Testis (tissue), 3 donors: ENCODE data around the gene LCOR. TPM values are rescaled to one million over a fixed set of nuclear protein-coding genes. Genes with fewer than 3 reads are reported as not detected.

Experiments used
- DNase-seq: peaks from one replicate; pipeline ENCODE4 v3.0.0-alpha.2; 2019
- H3K27ac ChIP-seq, 2 donors: fragments of 200-600 bp; sonication (generic); one replicate each; pipeline ENCODE4 v1.5.1; 2019
- H3K27me3 ChIP-seq: fragments of 200-600 bp; sonication (generic); one replicate; pipeline ENCODE4 v1.5.1; 2019
- H3K36me3 ChIP-seq: fragments of 200-600 bp; sonication (generic); one replicate; pipeline ENCODE4 v1.5.1; 2017; ENCODE audit warnings: low read depth; ENCODE audit errors: missing control alignments
- H3K4me1 ChIP-seq: fragments of 200-600 bp; sonication (generic); one replicate; pipeline ENCODE4 v1.5.1; 2019
- H3K4me3 ChIP-seq, 2 donors: fragments of 200-600 bp; sonication (generic); one replicate each; pipeline ENCODE4 v1.5.1; 2017 to 2019
- H3K9me3 ChIP-seq: fragments of 200-600 bp; sonication (generic); one replicate; pipeline ENCODE4 v1.5.1; 2017
- POLR2A ChIP-seq: fragments of 450-650 bp; IDR thresholded peaks from one replicate; pipeline ENCODE4 v1.6.1; 2017; ENCODE audit warnings: antibody characterized with exemption, mild to moderate bottlenecking, moderate library complexity
- WGBS, 2 donors: methylation state at CpG; one replicate each; pipeline ENCODE4 v1.1.5; 2018; 5-methylcytosine and 5-hydroxymethylcytosine counted together
- intact Hi-C: fragments of 100-400 bp; cut with DNase I; formaldehyde crosslinking; loops from one replicate; pipeline ENCODE4 v1.15.1; 2023; ENCODE audit warnings: low total_unique reads
- polyA plus RNA-seq: library from polyadenylated mRNA; stranded (reverse); fragments of 350-450 nt; fragmentation: Illumina TruSeq; extraction: RNeasy Lipid Tissue Mini Kit (QIAGEN cat#74804); gene quantifications from one replicate; pipeline ENCODE4 v1.2.3, GENCODE V29; 2014; ENCODE audit warnings: low read depth, low replicate concordance; ENCODE audit not compliant: insufficient read depth
- total RNA-seq, 2 donors: library from RNA; depleted of rRNA; stranded (reverse); fragments of >200 nt; gene quantifications; one replicate each; pipeline ENCODE4 v1.2.3, GENCODE V29; 2016
- TF ChIP-seq, protein P1 (sequence below), 3 experiments: fragments of 450-650 bp in 2 of 3; fragments of 200-600 bp in 1 of 3; sonication (generic) in 1 of 3; IDR thresholded peaks; one replicate each; pipeline ENCODE4 v1.5.1; 2016 to 2019; ENCODE audit warnings: antibody characterized with exemption in 3 of 3, mild to moderate bottlenecking in 2 of 3, moderate library complexity in 1 of 3

The LCOR gene
- total and polyA plus RNA-seq, 3 donors from 2014 or later = 11.6 to 68.3 (median 40.0) TPM

DNA sequence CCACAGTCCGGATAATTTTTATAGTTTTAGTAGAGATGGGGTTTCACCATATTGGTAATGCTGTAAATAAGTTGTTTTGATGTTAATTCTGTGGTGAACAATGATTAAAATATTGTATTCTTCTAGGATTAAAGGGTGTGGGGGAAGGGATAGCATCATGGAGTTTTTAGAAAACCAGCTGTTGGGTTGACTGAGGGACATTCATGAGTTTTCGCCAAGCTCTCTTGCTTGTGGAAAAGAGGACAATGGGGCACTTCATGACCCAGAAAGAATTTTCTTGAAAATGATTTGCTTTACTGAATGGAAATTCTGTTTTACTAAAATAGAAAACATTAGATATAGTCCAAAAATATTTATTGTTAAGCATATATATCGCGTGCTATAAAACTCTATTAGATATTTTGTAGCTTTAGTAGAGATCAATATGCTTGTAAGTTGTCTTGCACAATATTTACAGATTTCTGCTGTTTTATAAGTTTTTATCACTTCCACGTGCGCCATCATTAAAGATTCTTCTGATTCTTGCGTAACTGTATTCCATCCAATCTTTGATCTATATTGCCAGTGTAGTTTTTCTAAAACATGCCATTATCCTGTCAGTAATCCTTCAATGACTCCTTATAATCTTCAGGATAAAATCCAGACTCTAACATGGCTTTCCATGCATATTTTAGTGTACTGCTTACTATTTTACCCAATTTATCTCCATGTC is 41.8 kb downstream of the LCOR start:
- intact Hi-C loops = no loop called here
- 90 to 91% methylated on average over 7 of the region's 7 CpGs for WGBS, 2 donors
- Histone ChIP-seq H3K27me3 (no peaks in the 10 kb centered on the region), H3K9me3 (no peaks in the 10 kb centered on the region), H3K36me3 (no peaks in the 10 kb centered on the region), H3K4me3 (no peak overlapping the region), H3K4me1 (no peaks in the 10 kb centered on the region), H3K27ac (no peak overlapping the region)
- no peak for DNase-seq
- TF ChIP-seq, protein P1, sequence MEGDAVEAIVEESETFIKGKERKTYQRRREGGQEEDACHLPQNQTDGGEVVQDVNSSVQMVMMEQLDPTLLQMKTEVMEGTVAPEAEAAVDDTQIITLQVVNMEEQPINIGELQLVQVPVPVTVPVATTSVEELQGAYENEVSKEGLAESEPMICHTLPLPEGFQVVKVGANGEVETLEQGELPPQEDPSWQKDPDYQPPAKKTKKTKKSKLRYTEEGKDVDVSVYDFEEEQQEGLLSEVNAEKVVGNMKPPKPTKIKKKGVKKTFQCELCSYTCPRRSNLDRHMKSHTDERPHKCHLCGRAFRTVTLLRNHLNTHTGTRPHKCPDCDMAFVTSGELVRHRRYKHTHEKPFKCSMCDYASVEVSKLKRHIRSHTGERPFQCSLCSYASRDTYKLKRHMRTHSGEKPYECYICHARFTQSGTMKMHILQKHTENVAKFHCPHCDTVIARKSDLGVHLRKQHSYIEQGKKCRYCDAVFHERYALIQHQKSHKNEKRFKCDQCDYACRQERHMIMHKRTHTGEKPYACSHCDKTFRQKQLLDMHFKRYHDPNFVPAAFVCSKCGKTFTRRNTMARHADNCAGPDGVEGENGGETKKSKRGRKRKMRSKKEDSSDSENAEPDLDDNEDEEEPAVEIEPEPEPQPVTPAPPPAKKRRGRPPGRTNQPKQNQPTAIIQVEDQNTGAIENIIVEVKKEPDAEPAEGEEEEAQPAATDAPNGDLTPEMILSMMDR (IDR thresholded peaks at IDR 0.05) = no peak
- no peak for TF ChIP-seq POLR2A

DNA sequence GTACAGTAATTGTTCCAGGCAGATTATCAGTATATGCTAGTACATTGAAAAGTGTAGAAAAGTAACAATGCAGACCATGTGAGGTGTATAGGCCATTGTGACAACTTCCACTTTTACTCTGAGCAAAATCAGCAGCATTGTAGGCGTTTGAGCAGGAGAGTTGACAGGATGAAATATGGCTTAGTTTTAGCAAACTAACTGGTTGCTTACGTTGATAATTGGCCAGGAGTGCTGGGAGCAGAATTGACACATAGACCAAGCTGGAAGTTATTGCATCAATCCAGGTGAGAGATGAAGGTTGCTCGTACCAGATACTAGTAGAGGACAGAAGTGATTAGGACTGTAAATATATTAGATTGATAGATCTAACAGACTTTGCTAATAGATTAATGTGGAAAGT is 46.0 kb downstream of the LCOR start:
- Histone ChIP-seq H3K27me3 (no peaks in the 10 kb centered on the region), H3K27ac (no peak overlapping the region), H3K9me3 (no peaks in the 10 kb centered on the region), H3K4me3 (no peak overlapping the region), H3K36me3 (no peaks in the 10 kb centered on the region), H3K4me1 (no peaks in the 10 kb centered on the region)
- TF ChIP-seq, protein P1 (IDR thresholded peaks at IDR 0.05) = no peak
- TF ChIP-seq POLR2A = no peak
- DNase-seq = no peak
- 66 to 78% methylated on average over 3 of the region's 3 CpGs for WGBS, 2 donors
- intact Hi-C loops = no loop called here

- H3K27me3 ChIP-seq = no peaks in the 10 kb centered on the region
- no peak overlapping the region for H3K4me3 ChIP-seq
- TF ChIP-seq, protein P1 (IDR thresholded peaks at IDR 0.05) = no peak
- TF ChIP-seq POLR2A = no peak
- H3K36me3 ChIP-seq = no peaks in the 10 kb centered on the region
- no peak overlapping the region for H3K27ac ChIP-seq
- DNase-seq = no peak
- intact Hi-C loops = no loop called here
- H3K9me3 ChIP-seq = no peaks in the 10 kb centered on the region
- WGBS, 2 donors = 69 to 77% methylated on average over 2 of the region's 2 CpGs
- H3K4me1 ChIP-seq = no peaks in the 10 kb centered on the region
Measured at GRCh38 chr10:96880575-96880974, 48.5 kb downstream of the LCOR start.

GRCh38 chr10:96889415-96890171 is 57.5 kb downstream of the LCOR start:
- H3K9me3 ChIP-seq = no peaks in the 10 kb centered on the region
- no peak for TF ChIP-seq POLR2A
- TF ChIP-seq, protein P1 (IDR thresholded peaks at IDR 0.05) = no peak
- no peak overlapping the region for H3K27ac ChIP-seq
- no peaks in the 10 kb centered on the region for H3K36me3 ChIP-seq
- DNase-seq = no peak
- no peaks in the 10 kb centered on the region for H3K27me3 ChIP-seq
- intact Hi-C loops = no loop called here
- H3K4me1 ChIP-seq = no peaks in the 10 kb centered on the region
- WGBS, 2 donors = 95 to 98% methylated on average over 12 of the region's 12 CpGs
- H3K4me3 ChIP-seq = no peak overlapping the region
